HG03439 (cell line): Measurements from ENCODE around the gene PPP1R9A.

ENCODE experiments used
- ATAC-seq: cut with Tn5 transposase; IDR thresholded peaks from one replicate; pipeline ENCODE4 v1.9.1; 2021; ENCODE audit warnings: mild to moderate bottlenecking, moderate library complexity; ENCODE audit not compliant: unreplicated experiment

PPP1R9A gene

GRCh38 chr7:95309951-95310350, 402.6 kb downstream of the PPP1R9A start:
- no peak for ATAC-seq

- ATAC-seq, result no peak
These were observed 404.0 kb downstream of the PPP1R9A start for GRCh38 chr7:95311389-95311788.

- no peak for ATAC-seq
These were observed 405.2 kb downstream of the PPP1R9A start for GRCh38 chr7:95312561-95312960.

GRCh38 chr7:95316588-95316987, 409.2 kb downstream of the PPP1R9A start:
- ATAC-seq, result no peak

GRCh38 chr7:95317546-95317945, 410.2 kb downstream of the PPP1R9A start:
- ATAC-seq, result no peak

GRCh38 chr7:95317966-95318365, 410.6 kb downstream of the PPP1R9A start:
- no peak for ATAC-seq

GRCh38 chr7:95318501-95319100, 411.2 kb downstream of the PPP1R9A start:
- no peak for ATAC-seq

GRCh38 chr7:95319570-95319969, 412.2 kb downstream of the PPP1R9A start:
- ATAC-seq, result no peak

- ATAC-seq, result no peak
These were observed 413.3 kb downstream of the PPP1R9A start for GRCh38 chr7:95320651-95321050.

GRCh38 chr7:95321720-95322119, 414.3 kb downstream of the PPP1R9A start:
- no peak for ATAC-seq

- ATAC-seq, result no peak
These were observed 415.0 kb downstream of the PPP1R9A start for GRCh38 chr7:95322396-95322795.

- ATAC-seq, result no peak
These were observed 415.5 kb downstream of the PPP1R9A start for GRCh38 chr7:95322854-95323253.

GRCh38 chr7:95323410-95324129, 416.2 kb downstream of the PPP1R9A start:
- ATAC-seq, result no peak

- ATAC-seq, result no peak
These were observed 417.0 kb downstream of the PPP1R9A start, which contains the start of gene PON1 for GRCh38 chr7:95324431-95324830. Gene PON1 (minus strand): TSS chr7:95324532. CDS start chr7:95324475, 57 bp downstream.

- ATAC-seq, result no peak
These were observed 420.0 kb downstream of the PPP1R9A start for GRCh38 chr7:95327356-95327755.

- peak; percentile 88 for ATAC-seq
These were observed 423.0 kb downstream of the PPP1R9A start for GRCh38 chr7:95330204-95330960.

GRCh38 chr7:95330961-95331337, 423.6 kb downstream of the PPP1R9A start:
- peak; percentile 27 for ATAC-seq

- no peak for ATAC-seq
These were observed 427.1 kb downstream of the PPP1R9A start for GRCh38 chr7:95334447-95334846.

- no peak for ATAC-seq
These were observed 427.7 kb downstream of the PPP1R9A start for GRCh38 chr7:95335093-95335492.

GRCh38 chr7:95338832-95339231, 431.4 kb downstream of the PPP1R9A start:
- ATAC-seq, result no peak

GRCh38 chr7:95340491-95340890, 433.1 kb downstream of the PPP1R9A start:
- ATAC-seq, result no peak

GRCh38 chr7:95342029-95342428, 434.6 kb downstream of the PPP1R9A start:
- ATAC-seq, result no peak
